K562 (cell line): Measurements from ENCODE around the gene LAMTOR4. TPM values are rescaled to one million over a fixed set of nuclear protein-coding genes. Genes with fewer than 3 reads are reported as not detected.
A peak's percentile ranks its signal among the peaks of the same experiment; 100 is the strongest.

Experiments
- ATAC-seq: fragments of 200-7000 bp; cut with Tn5 transposase; 3 replicates; pipeline ENCODE4 v1.9.1; 2020; ENCODE audit warnings: moderate library complexity
- BruUV-seq: library from RNA; stranded (reverse); fragments of 400-500 nt; replicated peaks from 2 replicates; lab custom pipeline; 2021; lab: Mats Ljungman, UMichigan
- CTCF ChIA-PET: fragments of 300-600 bp; formaldehyde crosslinking; extraction: SDS; loops from one replicate; lab custom pipeline; 2021; ENCODE audit warnings: low intra/inter-chr PET ratio; lab: Yijun Ruan, JAX
- POLR2A ChIA-PET: fragments of 300-600, 350-650 bp; sonication (Branson Sonifier 250); formaldehyde crosslinking; extraction: SDS; loops from one replicate; lab custom pipeline; 2021; ENCODE audit warnings: antibody characterized with exemption, inconsistent platforms; lab: Yijun Ruan, JAX
- DNase-seq, 4 experiments: peaks; one replicate each; pipeline versions ENCODE4 v3.0.0 to v3.0.0-alpha.2; 2011 to 2018; ENCODE audit warnings: low spot score in 3 of 4, mixed read lengths in 3 of 4; ENCODE audit errors: extremely low read depth in 1 of 4
- FAIRE-seq: peaks from 2 replicates; lab custom pipeline; 2011; peaks lifted over from hg19 to GRCh38; lab: Jason Lieb, UNC
- H2AFZ ChIP-seq: 2 replicates; pipeline ENCODE4 v1.6.0; 2011; ENCODE audit warnings: low read depth, low read length, control low read depth, inconsistent platforms
- H3K27ac ChIP-seq: fragments of 200-600 bp; 3 replicates; pipeline ENCODE4 v1.8.0; 2011; ENCODE audit warnings: low read depth, mild to moderate bottlenecking, control low read depth, inconsistent platforms, low read length, moderate library complexity, mixed read lengths; ENCODE audit errors: extremely low read depth
- H3K27me3 ChIP-seq, 2 experiments: fragments of 300-600 bp in 1 of 2; 2 replicates in 1 of 2; 3 replicates in 1 of 2; pipeline versions ENCODE4 v1.6.0 to v1.8.0; 2011; ENCODE audit warnings: inconsistent platforms in 2 of 2, low read length in 2 of 2, mild to moderate bottlenecking in 1 of 2, mixed read lengths in 1 of 2, moderate library complexity in 1 of 2; ENCODE audit not compliant: control insufficient read depth in 2 of 2, insufficient read depth in 2 of 2
- H3K36me3 ChIP-seq: fragments of 300-600 bp; 3 replicates; pipeline ENCODE4 v1.8.0; 2011; ENCODE audit warnings: mild to moderate bottlenecking, low read length, inconsistent platforms; ENCODE audit not compliant: control insufficient read depth, insufficient read depth
- H3K4me1 ChIP-seq, 2 experiments: fragments of 200-600 bp in 1 of 2; replicated peaks in 1 of 2; 2 replicates in 1 of 2; 3 replicates in 1 of 2; pipeline versions ENCODE4 v1.5.1 to v1.8.0; 2011; ENCODE audit warnings: inconsistent platforms in 2 of 2, low read length in 2 of 2, mild to moderate bottlenecking in 1 of 2, mixed read lengths in 1 of 2, moderate library complexity in 1 of 2; ENCODE audit not compliant: control insufficient read depth in 2 of 2, insufficient read depth in 2 of 2
- H3K4me2 ChIP-seq: 2 replicates; pipeline ENCODE4 v1.6.1; 2011; ENCODE audit warnings: low read length, control low read depth, inconsistent platforms, mixed read lengths; ENCODE audit not compliant: insufficient read depth
- H3K4me3 ChIP-seq: fragments of 200-600 bp; sonication (generic), shearing (Covaris generic); 2 replicates; pipeline ENCODE4 v1.5.1; 2016; ENCODE audit warnings: control low read depth, inconsistent platforms
- H3K79me2 ChIP-seq: fragments of 200-600 bp; 3 replicates; pipeline ENCODE4 v1.8.0; 2011; ENCODE audit warnings: low read length, inconsistent platforms; ENCODE audit not compliant: control insufficient read depth, insufficient read depth
- H3K9ac ChIP-seq, 2 experiments: 2 replicates each; pipeline versions ENCODE4 v1.6.0 to v1.6.1; 2011; ENCODE audit warnings: low read depth in 2 of 2, low read length in 2 of 2, control low read depth in 1 of 2, inconsistent platforms in 1 of 2, mild to moderate bottlenecking in 1 of 2, mixed read lengths in 1 of 2; ENCODE audit not compliant: insufficient read depth in 1 of 2
- H3K9me1 ChIP-seq: one replicate; pipeline ENCODE4 v1.6.0; 2011; ENCODE audit warnings: inconsistent platforms, mild to moderate bottlenecking, low read length, moderate library complexity; ENCODE audit not compliant: control insufficient read depth, insufficient read depth
- H3K9me3 ChIP-seq: replicated peaks from 2 replicates; pipeline ENCODE4 v1.5.1; 2011; ENCODE audit warnings: low read depth, low read length, inconsistent platforms; ENCODE audit not compliant: control insufficient read depth, insufficient read depth
- H4K20me1 ChIP-seq: replicated peaks from 2 replicates; pipeline ENCODE4 v1.6.1; 2011; ENCODE audit warnings: low read length, inconsistent platforms, mixed read lengths; ENCODE audit not compliant: control insufficient read depth, insufficient read depth
- ARHGAP35 ChIP-seq: fragments of 450-650 bp; IDR thresholded peaks from 2 replicates; pipeline ENCODE4 v1.6.1; 2018; ENCODE audit not compliant: partially characterized antibody
- ARNT ChIP-seq, 2 experiments: fragments of 450-650 bp; IDR thresholded peaks; 2 replicates each; pipeline ENCODE4 v1.6.1; 2016; ENCODE audit warnings: mild to moderate bottlenecking in 1 of 2
- ATF6 ChIP-seq: sonication (generic); formaldehyde crosslinking; IDR thresholded peaks from 2 replicates; pipeline ENCODE4 v1.4.0; 2020; ENCODE audit warnings: mild to moderate bottlenecking, missing genetic modification reagents
- BCOR ChIP-seq: fragments of 450-650 bp; IDR thresholded peaks from 2 replicates; pipeline ENCODE4 v1.6.1; 2016
- BRD9 ChIP-seq: fragments of 450-650 bp; IDR thresholded peaks from 2 replicates; pipeline ENCODE4 v1.6.1; 2018; ENCODE audit warnings: low read depth; ENCODE audit not compliant: partially characterized antibody
- FOXA3 ChIP-seq, 2 experiments: fragments of 450-650 bp in 1 of 2; sonication (generic) in 1 of 2; formaldehyde crosslinking; IDR thresholded peaks in 1 of 2; conservative IDR thresholded peaks in 1 of 2; 2 replicates each; pipeline versions ENCODE4 v1.4.0 to v1.8.0; 2020 to 2022; ENCODE audit warnings: mild to moderate bottlenecking in 2 of 2, missing genetic modification reagents in 1 of 2
- LARP7 ChIP-seq: fragments of 450-650 bp; IDR thresholded peaks from 2 replicates; pipeline ENCODE4 v1.6.1; 2016
- MTA1 ChIP-seq: fragments of 450-650 bp; IDR thresholded peaks from 2 replicates; pipeline ENCODE4 v1.6.1; 2017; ENCODE audit warnings: borderline replicate concordance
- RHOXF2B ChIP-seq: fragments of 250-450 bp; sonication (Bioruptor Pico); conservative IDR thresholded peaks from 2 replicates; pipeline ENCODE4 v1.5.1; 2021
- ZNF518B ChIP-seq: fragments of 250-450 bp; sonication (Bioruptor Pico); IDR thresholded peaks from 2 replicates; pipeline ENCODE4 v1.5.0; 2021; ENCODE audit warnings: mild to moderate bottlenecking, moderate library complexity
- ZNF740 ChIP-seq, 3 experiments: fragments of 200-800 bp in 1 of 3; sonication (Bioruptor generic) in 1 of 3; sonication (generic) in 1 of 3; formaldehyde crosslinking in 1 of 3; IDR thresholded peaks; 2 replicates each; pipeline versions ENCODE4 v1.6.1 to v1.8.0; 2016 to 2022; ENCODE audit warnings: mild to moderate bottlenecking in 2 of 3, missing compliant biosample characterization in 2 of 3, missing genetic modification characterization in 2 of 3, missing genetic modification reagents in 1 of 3
- WGBS: fragments of 100-300 bp; shearing (Covaris generic); methylation state at CpG from one replicate; pipeline ENCODE4 v1.1.6; 2016; ENCODE audit warnings: low coverage, mixed read lengths; ENCODE audit not compliant: insufficient coverage; ENCODE audit errors: missing lambda C conversion rate; 5-methylcytosine and 5-hydroxymethylcytosine counted together
- in situ Hi-C: fragments of 300-500 bp; cut with MboI; formaldehyde crosslinking; loops from 4 replicates; pipeline ENCODE4 v1.15.0; 2018; ENCODE audit warnings: inconsistent platforms, mixed read lengths
- intact Hi-C: fragments of 100-400 bp; cut with micrococcal nuclease; formaldehyde crosslinking; loops from 2 replicates; pipeline ENCODE4 v1.14.2; 2022
- polyA plus RNA-seq, 8 experiments: library from polyadenylated mRNA; depleted of rRNA in 4 of 8; stranded (reverse) in 5 of 8; unstranded in 3 of 8; fragments of >200 nt; fragmentation: Nextera tagmentation in 2 of 8; fragmentation: Illumina TruSeq in 1 of 8; extraction: Ambion mirVana in 2 of 8; extraction: Trizol in 1 of 8; gene quantifications; 2 replicates each; pipeline versions ENCODE4 v1.2.1 to v1.2.3, GENCODE V29; 2011 to 2014; ENCODE audit warnings: inconsistent platforms in 1 of 8, missing spikeins in 1 of 8
- total RNA-seq, 7 experiments: library from RNA; depleted of rRNA in 6 of 7; stranded (reverse); fragments of >200 nt in 6 of 7; fragmentation: Illumina TruSeq in 2 of 7; extraction: Trizol in 2 of 7; gene quantifications; 2 replicates each; pipeline versions ENCODE4 v1.2.1 to v1.2.3, GENCODE V29; 2011 to 2021; ENCODE audit warnings: low replicate concordance in 1 of 7

The LAMTOR4 gene
- total and polyA plus RNA-seq, 9 of the 15 experiments (the other 6 are each of a cell fraction or from before 2014, with no cell fraction given): 79.6 to 314 (median 195) TPM

- TF ChIP-seq ATF6: no peak
- no peak for TF ChIP-seq RHOXF2B (CRISPR knock-in tag)
Measured at GRCh38 chr7:100169147-100169850, 20.6 kb downstream of the LAMTOR4 start (continued).

GRCh38 chr7:100170101-100170897, 21.6 kb downstream of the LAMTOR4 start:
- no peak for ATAC-seq
- DNase-seq: peak in 2 of 4 experiments; percentile 13 to 19
- no peaks in the 10 kb centered on the region for H3K79me2 ChIP-seq
- no peaks in the 10 kb centered on the region for H4K20me1 ChIP-seq
- no peaks in the 10 kb centered on the region for H3K9me3 ChIP-seq
- no peaks in the 10 kb centered on the region for H3K27me3 ChIP-seq
- no TSS peak for BruUV-seq
- H3K4me2 ChIP-seq: no peak overlapping the region; the same call in 1 of the 2 replicates
- intact Hi-C loops (no loop called here), in situ Hi-C loops (no loop called here)
- no peaks in the 10 kb centered on the region for H3K36me3 ChIP-seq
- FAIRE-seq: peak; percentile 6
- H3K4me1 ChIP-seq: peaks cover 39 to 63% of the 10 kb centered on the region in 2 experiments
- 35% methylated on average over 11 of the region's 11 CpGs for WGBS
- ChIA-PET POLR2A (no interaction called here), CTCF (no interaction called here)
- H3K9ac ChIP-seq: peak overlapping the region in 1 of 2 experiments; percentile 66; a peak in 1 of 4 replicates
- no peak overlapping the region for H3K4me3 ChIP-seq
- H2AFZ ChIP-seq: no peak overlapping the region
- no peak overlapping the region for H3K27ac ChIP-seq
- H3K9me1 ChIP-seq: no peaks in the 10 kb centered on the region
- TF ChIP-seq MTA1 (peak; percentile 47; the same call in 1 of the 2 replicates), ARHGAP35 (peak; percentile 62), LARP7 (peak; percentile 88; the same call in 1 of the 2 replicates), BCOR (peak; percentile 41; the same call in 1 of the 2 replicates), BRD9 (peak; percentile 30), FOXA3 (CRISPR knock-in tag; conservative IDR thresholded peaks at IDR 0.05 in 1 of 2, IDR thresholded peaks at IDR 0.05 in 1 of 2) (no peak), ZNF740 (CRISPR knock-in tag; IDR thresholded peaks at IDR 0.05) (peak; percentile 60; the same call in 1 of the 2 replicates), ZNF740 (tag; IDR thresholded peaks at IDR 0.05) (no peak), ZNF518B (no peak), ARNT (IDR thresholded peaks at IDR 0.05) (peak in 1 of 2 experiments; percentile 25; a peak in 1 of 4 replicates)
